Suprapubic skin (tissue), 4 donors: ENCODE data around the gene LRRC43.

Source experiments
- CTCF ChIP-seq, 2 donors: fragments of 200-600 bp in 1 of 2; fragments of 450-650 bp in 1 of 2; sonication (generic) in 1 of 2; IDR thresholded peaks; one replicate each; pipeline ENCODE4 v1.5.1; 2016 to 2019; ENCODE audit warnings: antibody characterized with exemption in 2 of 2, mild to moderate bottlenecking in 1 of 2, moderate library complexity in 1 of 2
- EP300 ChIP-seq: sonication (generic); formaldehyde crosslinking; IDR thresholded peaks from one replicate; pipeline ENCODE4 v1.6.1; 2017; ENCODE audit warnings: antibody characterized with exemption
- POLR2A ChIP-seq, 2 donors: fragments of 450-650 bp; IDR thresholded peaks; one replicate each; pipeline ENCODE4 v1.6.1; 2017; ENCODE audit warnings: antibody characterized with exemption in 2 of 2, mild to moderate bottlenecking in 2 of 2, moderate library complexity in 2 of 2
- POLR2AphosphoS5 ChIP-seq, 3 donors: sonication (generic); formaldehyde crosslinking; IDR thresholded peaks; one replicate each; pipeline ENCODE4 v1.6.1; 2017; ENCODE audit warnings: antibody characterized with exemption in 3 of 3

GRCh38 chr12:122208073-122208820 lies 25.3 kb downstream of the LRRC43 start:
- TF ChIP-seq CTCF (IDR thresholded peaks at IDR 0.05) (no peak), POLR2A (IDR thresholded peaks at IDR 0.05) (no peak), POLR2AphosphoS5 (IDR thresholded peaks at IDR 0.05) (no peak), EP300 (no peak)
